Esophagus (tissue), 2 donors: ENCODE results near the gene METTL13. TPM values are rescaled to one million over a fixed set of nuclear protein-coding genes. Genes with fewer than 3 reads are reported as not detected.

ENCODE experiments used
- H3K27ac ChIP-seq, 2 donors: one replicate each; pipeline ENCODE4 v1.5.1; 2013; ENCODE audit warnings: low read depth in 2 of 2, mild to moderate bottlenecking in 2 of 2, inconsistent platforms in 1 of 2, low read length in 1 of 2, moderate library complexity in 1 of 2
- H3K27me3 ChIP-seq, 2 donors: one replicate each; pipeline ENCODE4 v1.6.1; 2013; ENCODE audit warnings: low read length in 2 of 2, control low read depth in 1 of 2, mild to moderate bottlenecking in 1 of 2; ENCODE audit not compliant: insufficient read depth in 2 of 2, control insufficient read depth in 1 of 2
- H3K36me3 ChIP-seq, 2 donors: one replicate each; pipeline ENCODE4 v1.6.1; 2013; ENCODE audit warnings: low read length in 1 of 2; ENCODE audit not compliant: control insufficient read depth in 2 of 2, insufficient read depth in 2 of 2
- H3K4me1 ChIP-seq, 2 donors: one replicate each; pipeline ENCODE4 v1.6.1; 2013; ENCODE audit warnings: low read length in 1 of 2; ENCODE audit not compliant: control insufficient read depth in 2 of 2, insufficient read depth in 2 of 2
- H3K4me3 ChIP-seq, 2 donors: one replicate each; pipeline ENCODE4 v1.5.1; 2013; ENCODE audit warnings: low read length in 2 of 2, mild to moderate bottlenecking in 2 of 2, low read depth in 1 of 2, moderate library complexity in 1 of 2
- H3K9me3 ChIP-seq, 2 donors: one replicate each; pipeline ENCODE4 v1.6.1; 2013; ENCODE audit warnings: mild to moderate bottlenecking in 2 of 2, low read depth in 1 of 2, low read length in 1 of 2, moderate library complexity in 1 of 2; ENCODE audit not compliant: control insufficient read depth in 2 of 2, insufficient read depth in 1 of 2
- WGBS, 2 donors: extraction: QIAGEN DNeasy Blood & Tissue Kit; methylation state at CpG; one replicate each; pipeline ENCODE4 v1.1.7; 2013; 5-methylcytosine and 5-hydroxymethylcytosine counted together
- polyA plus RNA-seq, 2 donors: library from polyadenylated mRNA; stranded (reverse); fragments of 200-250 nt; gene quantifications; one replicate each; pipeline ENCODE4 v1.2.3, GENCODE V29; 2013
- donor health status: healthy with polysubstance abuse.
- donor health status: Bipolar disorder and iron deficiency.

METTL13 gene
- polyA plus RNA-seq, 2 donors = 5.8 to 13.6 TPM

DNA sequence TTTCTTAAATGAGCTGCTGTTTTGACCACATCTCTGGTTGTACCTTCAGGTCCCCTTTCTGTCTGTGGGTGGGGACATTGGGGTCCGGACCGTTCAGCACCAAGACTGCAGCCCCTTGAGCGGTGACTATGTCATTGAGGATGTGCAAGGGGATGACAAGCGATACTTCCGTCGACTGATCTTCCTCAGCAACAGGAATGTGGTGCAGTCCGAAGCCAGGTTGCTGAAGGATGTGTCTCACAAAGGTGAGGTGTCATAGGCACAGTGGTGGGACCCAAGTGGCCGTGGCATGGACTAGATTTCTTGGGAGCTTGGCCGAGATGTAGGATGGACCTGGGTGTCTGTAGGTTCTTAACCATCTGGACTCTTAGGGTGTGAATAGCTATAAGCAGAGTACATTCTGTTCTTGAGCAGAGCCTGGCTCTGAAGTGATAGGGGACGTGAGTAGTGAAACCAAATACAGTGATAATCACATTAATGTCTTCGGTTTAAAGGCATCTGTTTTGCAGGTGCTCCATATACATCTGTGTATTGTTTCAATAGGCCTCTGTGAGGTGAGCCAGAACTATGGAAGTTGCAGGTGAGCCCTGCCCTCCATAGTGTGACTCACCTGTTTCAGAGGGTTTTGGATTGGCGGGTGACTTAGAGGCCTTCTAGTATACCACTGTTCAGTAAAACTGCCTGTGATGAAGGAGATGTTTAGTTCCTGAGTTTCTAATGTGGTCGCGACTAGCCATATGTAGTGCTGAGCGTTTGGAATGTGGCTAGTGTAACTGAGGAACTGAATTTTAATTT lies 6.4 kb downstream of the METTL13 start:
- peaks cover 3 to 6% of the 10 kb centered on the region in 2 donors for H3K4me1 ChIP-seq
- peaks cover 35 to 41% of the 10 kb centered on the region in 2 donors for H3K36me3 ChIP-seq
- no peak overlapping the region for H3K27ac ChIP-seq
- 94 to 95% methylated on average over 15 of the region's 15 CpGs for WGBS, 2 donors
- H3K4me3 ChIP-seq = no peak overlapping the region
- H3K9me3 ChIP-seq = no peaks in the 10 kb centered on the region
- H3K27me3 ChIP-seq = no peaks in the 10 kb centered on the region

DNA sequence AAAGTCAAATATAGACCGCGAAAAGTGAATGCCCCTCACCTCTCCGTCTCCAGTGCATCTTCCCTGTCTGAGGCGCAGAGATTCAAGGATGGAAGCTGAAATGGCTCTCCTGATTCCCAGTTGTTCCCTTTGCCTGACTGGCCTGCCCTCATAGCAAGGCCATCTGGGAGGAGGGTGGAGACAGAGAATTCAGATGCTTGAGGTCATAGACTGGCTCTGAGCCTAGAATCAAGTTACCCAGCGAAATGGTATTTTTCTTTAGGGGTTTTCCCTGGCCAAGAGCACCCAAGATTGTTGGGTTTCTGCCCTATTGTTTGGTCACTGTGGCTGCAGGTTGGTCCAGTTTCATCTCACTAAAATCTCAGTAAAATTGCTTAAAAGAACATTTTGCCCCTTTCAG lies 7.2 kb downstream of the METTL13 start:
- H3K27me3 ChIP-seq = no peaks in the 10 kb centered on the region
- peaks cover 35 to 41% of the 10 kb centered on the region in 2 donors for H3K36me3 ChIP-seq
- H3K4me3 ChIP-seq = no peak overlapping the region
- 82 to 91% methylated on average over 5 of the region's 5 CpGs for WGBS, 2 donors
- H3K9me3 ChIP-seq = no peaks in the 10 kb centered on the region
- no peak overlapping the region for H3K27ac ChIP-seq
- H3K4me1 ChIP-seq = peaks cover 3 to 6% of the 10 kb centered on the region in 2 donors

- Histone ChIP-seq H3K27me3 (no peaks in the 10 kb centered on the region), H3K36me3 (peaks cover 36 to 43% of the 10 kb centered on the region in 2 donors), H3K4me3 (no peak overlapping the region), H3K9me3 (no peaks in the 10 kb centered on the region), H3K27ac (no peak overlapping the region), H3K4me1 (no peaks in the 10 kb centered on the region)
- WGBS, 2 donors = 92 to 94% methylated on average over 6 of the region's 6 CpGs
Observed at GRCh38 chr1:171790318-171790717, 8.9 kb downstream of the METTL13 start.

- H3K4me1 ChIP-seq = no peaks in the 10 kb centered on the region
- H3K27ac ChIP-seq = no peak overlapping the region
- H3K27me3 ChIP-seq = no peaks in the 10 kb centered on the region
- H3K9me3 ChIP-seq = no peaks in the 10 kb centered on the region
- no peak overlapping the region for H3K4me3 ChIP-seq
- peaks cover 29 to 39% of the 10 kb centered on the region in 2 donors for H3K36me3 ChIP-seq
- WGBS, 2 donors = 94% methylated on average over 7 of the region's 7 CpGs
Observed at GRCh38 chr1:171792656-171793369, 11.4 kb downstream of the METTL13 start.

GRCh38 chr1:171793636-171794035 lies 12.2 kb downstream of the METTL13 start:
- Histone ChIP-seq H3K4me3 (no peak overlapping the region), H3K27me3 (no peaks in the 10 kb centered on the region), H3K36me3 (peaks cover 25 to 40% of the 10 kb centered on the region in 2 donors), H3K9me3 (no peaks in the 10 kb centered on the region), H3K4me1 (no peaks in the 10 kb centered on the region), H3K27ac (no peak overlapping the region)
- 96% methylated on average over 1 of the region's 1 CpG for WGBS, 2 donors

DNA sequence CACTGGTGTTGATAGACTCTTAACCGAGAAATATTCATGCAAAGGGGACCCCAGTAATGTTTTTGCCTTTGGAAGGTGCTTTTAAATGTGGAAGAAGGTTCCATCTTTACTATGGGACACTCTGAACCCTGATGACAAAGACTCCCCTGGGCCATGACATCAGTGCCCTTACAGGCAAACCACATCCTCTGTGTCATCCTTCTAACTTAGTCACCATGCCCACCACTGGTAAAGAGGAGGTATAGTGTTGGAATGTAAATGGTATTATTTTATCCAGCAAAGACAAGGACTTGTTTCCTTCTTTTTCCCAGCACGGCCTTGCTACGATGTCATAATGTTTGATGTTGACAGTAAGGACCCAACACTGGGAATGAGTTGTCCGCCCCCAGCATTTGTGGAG lies 12.6 kb downstream of the METTL13 start:
- H3K36me3 ChIP-seq = peaks cover 25 to 41% of the 10 kb centered on the region in 2 donors
- H3K4me3 ChIP-seq = no peak overlapping the region
- WGBS, 2 donors = 87 to 96% methylated on average over 4 of the region's 4 CpGs
- H3K27me3 ChIP-seq = no peaks in the 10 kb centered on the region
- H3K4me1 ChIP-seq = no peaks in the 10 kb centered on the region
- H3K9me3 ChIP-seq = no peaks in the 10 kb centered on the region
- no peak overlapping the region for H3K27ac ChIP-seq

DNA sequence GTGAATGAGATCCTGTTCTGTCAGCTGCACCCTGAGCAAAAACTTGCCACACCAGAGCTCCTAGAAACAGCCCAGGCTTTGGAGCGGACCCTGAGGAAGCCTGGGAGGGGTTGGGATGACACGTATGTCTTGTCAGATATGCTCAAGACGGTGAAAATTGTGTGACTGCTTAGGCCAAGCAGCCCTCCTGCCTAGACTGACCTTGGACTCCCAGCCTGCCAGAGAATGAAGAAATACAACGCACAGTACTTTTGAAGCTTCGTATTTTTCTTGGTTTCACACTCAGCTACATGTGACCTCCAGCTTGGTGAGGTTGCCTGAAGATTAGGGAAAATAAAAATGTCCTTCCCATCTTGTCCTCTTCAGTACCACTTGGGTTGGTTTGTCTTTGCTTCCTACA lies 15.1 kb downstream of the METTL13 start:
- Histone ChIP-seq H3K27ac (no peak overlapping the region), H3K27me3 (no peaks in the 10 kb centered on the region), H3K4me3 (no peak overlapping the region), H3K4me1 (no peaks in the 10 kb centered on the region), H3K9me3 (no peaks in the 10 kb centered on the region), H3K36me3 (peaks cover 8 to 28% of the 10 kb centered on the region in 2 donors)
- WGBS, 2 donors = 87 to 92% methylated on average over 5 of the region's 5 CpGs

DNA sequence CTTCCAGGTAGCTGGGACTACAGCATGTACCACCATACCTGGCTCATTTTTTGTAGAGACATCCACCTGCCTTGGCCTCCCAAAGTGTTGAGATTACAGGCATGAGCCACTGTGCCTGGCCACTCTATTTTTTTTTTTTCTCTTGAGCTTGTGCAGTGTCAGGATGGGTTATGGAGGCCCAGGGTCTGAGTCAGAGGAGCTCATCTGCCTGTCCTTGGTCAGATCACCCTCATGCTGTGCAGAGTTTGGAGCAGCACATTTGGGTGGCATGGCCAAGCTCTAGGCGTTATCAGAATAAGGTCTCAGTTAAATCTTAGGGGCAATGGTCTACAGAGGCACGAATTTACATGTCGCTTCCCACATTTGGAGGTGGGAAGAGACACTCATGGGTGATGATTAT lies 16.9 kb downstream of the METTL13 start:
- Histone ChIP-seq H3K36me3 (peaks cover 8 to 20% of the 10 kb centered on the region in 2 donors), H3K27me3 (no peaks in the 10 kb centered on the region), H3K4me3 (no peak overlapping the region), H3K9me3 (no peaks in the 10 kb centered on the region), H3K27ac (no peak overlapping the region), H3K4me1 (no peaks in the 10 kb centered on the region)
- WGBS, 2 donors = 94 to 95% methylated on average over 3 of the region's 3 CpGs

GRCh38 chr1:171798765-171799164 lies 17.3 kb downstream of the METTL13 start:
- no peaks in the 10 kb centered on the region for H3K27me3 ChIP-seq
- no peak overlapping the region for H3K27ac ChIP-seq
- H3K36me3 ChIP-seq = peaks cover 7 to 20% of the 10 kb centered on the region in 2 donors
- H3K9me3 ChIP-seq = no peaks in the 10 kb centered on the region
- H3K4me1 ChIP-seq = no peaks in the 10 kb centered on the region
- no peak overlapping the region for H3K4me3 ChIP-seq
- WGBS, 2 donors = 94 to 99% methylated on average over 3 of the region's 3 CpGs
